Activated CD4-positive, alpha-beta memory T cell treated with anti-CD3 and anti-CD28 coated beads for 36 hours (primary cell): ENCODE data around the gene TCF4. TPM values are rescaled to one million over a fixed set of nuclear protein-coding genes. Genes with fewer than 3 reads are reported as not detected.

Source experiments
- CTCF ChIA-PET: fragments of 350-600 bp; sonication (Branson Sonifier 250); formaldehyde crosslinking; loops from one replicate; lab custom pipeline; 2021; ENCODE audit warnings: antibody characterized with exemption, inconsistent platforms; lab: Charles Lee
- POLR2A ChIA-PET: fragments of 350-600 bp; sonication (Branson Sonifier 250); formaldehyde crosslinking; loops from one replicate; lab custom pipeline; 2021; ENCODE audit warnings: antibody characterized with exemption; lab: Charles Lee
- DNase-seq: peaks from one replicate; pipeline ENCODE4 v3.0.0-alpha.2; 2020
- H3K27ac Mint-ChIP-seq: one replicate; pipeline ENCODE4 v1.8.0; 2021; ENCODE audit warnings: mixed read lengths
- H3K27me3 Mint-ChIP-seq: one replicate; pipeline ENCODE4 v1.8.0; 2021; ENCODE audit warnings: mixed read lengths
- H3K36me3 Mint-ChIP-seq: one replicate; pipeline ENCODE4 v1.8.0; 2021; ENCODE audit warnings: mixed read lengths
- H3K4me1 Mint-ChIP-seq: one replicate; pipeline ENCODE4 v1.8.0; 2021; ENCODE audit warnings: low read depth, mixed read lengths
- H3K4me3 Mint-ChIP-seq: one replicate; pipeline ENCODE4 v1.8.0; 2021; ENCODE audit warnings: mild to moderate bottlenecking, mixed read lengths
- H3K9me3 Mint-ChIP-seq: one replicate; pipeline ENCODE4 v1.8.0; 2021; ENCODE audit warnings: mixed read lengths
- intact Hi-C: fragments of 100-400 bp; cut with micrococcal nuclease; formaldehyde crosslinking; loops from one replicate; pipeline ENCODE4 v1.15.1; 2023
- total RNA-seq, 2 experiments: library from RNA; stranded (reverse); gene quantifications; one replicate each; pipeline ENCODE4 v1.2.3, GENCODE V29; 2021

Gene TCF4
- total RNA-seq, 2 experiments from 2014 or later = not detected

DNA sequence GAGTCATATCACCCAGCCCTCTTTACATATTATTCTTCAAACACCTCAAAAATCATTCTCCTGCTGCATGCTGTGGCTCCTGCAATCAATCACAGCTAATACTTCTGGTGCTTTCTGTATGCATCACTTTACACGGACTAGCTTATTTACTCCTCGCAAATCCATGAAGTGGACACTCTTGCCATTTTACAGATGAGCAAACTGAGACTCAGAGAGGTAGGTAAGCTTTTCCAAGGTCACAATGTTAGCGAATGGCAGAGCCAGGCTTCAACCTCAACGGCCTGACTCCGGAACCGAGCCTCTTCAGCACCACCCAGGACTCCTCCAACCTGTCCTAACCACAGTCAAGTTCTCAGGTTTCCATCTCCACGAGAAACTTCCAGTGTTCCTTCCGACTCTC lies 36.8 kb downstream of the TCF4 start:
- Mint-ChIP-seq H3K27me3 (no peaks in the 10 kb centered on the region), H3K9me3 (no peaks in the 10 kb centered on the region), H3K4me3 (no peak overlapping the region), H3K36me3 (no peaks in the 10 kb centered on the region), H3K27ac (no peak overlapping the region), H3K4me1 (no peaks in the 10 kb centered on the region)
- intact Hi-C loops = no loop called here
- CTCF ChIA-PET = interaction anchor here (0.6 kb wide), 1 partner anchor 292 kb away, joined by 5 read pairs; no protein-coding TSS in a partner anchor
- DNase-seq = no peak
- POLR2A ChIA-PET = interaction anchor here (0.5 kb wide), 1 partner anchor 971 kb away, joined by 5 read pairs; no protein-coding TSS in a partner anchor

DNA sequence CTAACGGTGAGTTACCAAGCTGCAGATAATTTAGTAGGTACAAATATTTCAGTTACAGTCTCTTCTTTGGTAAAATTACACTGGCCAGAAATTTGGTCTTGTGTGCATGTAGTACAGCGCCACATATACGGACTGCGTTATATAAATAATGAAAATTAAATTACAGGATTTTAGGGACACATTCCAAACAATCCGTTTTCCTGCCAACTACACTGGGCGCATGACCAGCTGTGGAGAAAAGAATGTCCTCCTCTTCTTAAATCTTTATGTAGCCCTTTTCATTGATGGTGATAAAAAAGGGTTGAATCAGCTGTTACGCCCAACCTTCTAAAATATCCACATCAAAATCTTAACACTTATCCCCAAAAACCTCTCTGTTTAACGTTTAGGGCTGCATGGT lies 37.5 kb downstream of the TCF4 start:
- Mint-ChIP-seq H3K9me3 (no peaks in the 10 kb centered on the region), H3K27me3 (no peaks in the 10 kb centered on the region), H3K27ac (no peak overlapping the region), H3K36me3 (no peaks in the 10 kb centered on the region), H3K4me1 (no peaks in the 10 kb centered on the region), H3K4me3 (no peak overlapping the region)
- POLR2A ChIA-PET = no interaction called here
- no peak for DNase-seq
- intact Hi-C loops = no loop called here
- CTCF ChIA-PET = no interaction called here

DNA sequence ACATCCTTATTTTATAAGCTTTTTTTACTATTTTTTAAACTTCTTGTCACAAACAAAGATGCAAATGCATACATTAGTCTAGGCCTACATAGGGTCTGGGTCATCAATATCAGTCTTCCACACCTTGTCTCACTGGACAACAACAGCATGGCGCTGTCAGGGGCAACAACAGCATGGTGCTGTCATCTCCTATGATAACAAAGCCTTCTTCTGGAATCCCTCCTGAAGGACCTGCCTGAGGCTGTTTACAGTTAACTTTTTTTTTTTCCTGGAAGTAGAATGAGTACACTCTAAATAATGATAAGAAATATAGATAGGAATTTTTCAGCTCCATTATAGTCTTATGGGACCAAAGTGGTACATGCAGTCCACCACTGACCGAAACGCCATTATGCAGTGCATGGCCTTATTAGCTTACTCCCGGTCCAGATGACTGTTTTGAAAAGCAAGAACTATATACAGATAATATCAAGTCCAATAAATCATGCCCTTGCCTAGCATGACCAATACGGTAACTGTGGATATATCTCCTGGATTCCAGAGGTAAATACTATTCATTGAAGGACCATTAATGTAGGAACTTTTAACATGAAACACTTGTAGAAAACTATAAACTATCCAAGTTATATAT lies 38.4 kb downstream of the TCF4 start:
- H3K36me3 Mint-ChIP-seq = no peaks in the 10 kb centered on the region
- no peak overlapping the region for H3K4me3 Mint-ChIP-seq
- intact Hi-C loops = no loop called here
- CTCF ChIA-PET = no interaction called here
- H3K4me1 Mint-ChIP-seq = no peaks in the 10 kb centered on the region
- no peaks in the 10 kb centered on the region for H3K27me3 Mint-ChIP-seq
- POLR2A ChIA-PET = no interaction called here
- DNase-seq = no peak
- no peak overlapping the region for H3K27ac Mint-ChIP-seq
- H3K9me3 Mint-ChIP-seq = no peaks in the 10 kb centered on the region

DNA sequence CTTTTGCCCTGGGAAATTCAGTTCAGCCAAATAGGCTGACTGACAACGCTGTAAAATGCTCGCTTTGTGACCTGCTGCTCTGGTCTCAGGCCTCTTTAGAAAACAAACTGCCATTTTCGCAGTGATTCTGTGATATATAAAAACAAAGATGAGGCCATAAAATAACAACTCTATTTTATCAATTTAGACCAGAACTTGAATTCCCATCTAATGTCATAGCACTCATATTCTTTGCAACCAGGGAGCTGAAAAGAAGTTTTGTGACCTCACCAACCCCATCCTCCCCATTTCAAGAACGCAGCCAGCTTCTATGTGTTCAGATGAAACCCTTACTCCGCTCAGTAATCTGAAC lies 40.3 kb downstream of the TCF4 start:
- H3K27me3 Mint-ChIP-seq = no peaks in the 10 kb centered on the region
- H3K36me3 Mint-ChIP-seq = no peaks in the 10 kb centered on the region
- intact Hi-C loops = no loop called here
- H3K9me3 Mint-ChIP-seq = no peaks in the 10 kb centered on the region
- H3K27ac Mint-ChIP-seq = no peak overlapping the region
- no peak overlapping the region for H3K4me3 Mint-ChIP-seq
- POLR2A ChIA-PET = no interaction called here
- H3K4me1 Mint-ChIP-seq = no peaks in the 10 kb centered on the region
- CTCF ChIA-PET = no interaction called here
- DNase-seq = no peak

DNA sequence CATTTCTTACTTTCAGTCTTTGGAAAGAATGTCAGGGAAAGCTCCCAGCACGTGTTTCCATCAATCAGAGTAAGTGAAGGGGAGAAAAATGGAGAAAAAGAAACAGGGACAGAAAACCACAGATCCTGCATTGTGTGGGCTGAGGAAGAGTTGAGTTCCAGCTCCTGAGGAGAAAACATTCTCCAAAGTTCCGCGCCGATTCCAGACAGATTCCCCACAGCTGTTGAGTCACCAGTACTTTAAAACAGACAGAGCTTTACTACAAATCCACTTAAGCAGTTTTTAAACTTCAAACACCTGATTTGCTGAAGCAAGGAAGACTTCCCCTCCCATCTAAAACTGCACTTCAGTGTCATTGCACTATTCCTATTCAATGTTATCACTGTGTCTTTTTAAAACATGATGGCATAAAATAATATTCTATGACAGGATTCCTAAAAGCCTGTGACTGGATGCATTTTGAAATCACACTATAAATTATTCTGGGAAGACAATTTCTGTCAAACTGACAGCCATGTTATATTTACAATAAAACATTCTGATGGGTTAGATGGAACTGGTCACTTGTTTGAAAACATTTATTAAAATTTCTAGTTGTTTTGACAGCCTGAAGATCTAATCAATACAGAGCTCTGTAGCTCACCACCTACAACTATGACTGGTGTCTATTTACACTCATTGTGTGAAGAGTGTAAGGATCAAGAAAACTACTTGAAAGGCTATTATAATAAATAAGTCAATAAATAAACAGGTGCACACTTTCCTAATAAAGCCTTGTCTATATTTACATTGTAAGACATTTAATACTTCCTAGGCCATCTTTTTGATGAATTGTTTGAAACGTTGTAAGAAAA lies 40.9 kb downstream of the TCF4 start:
- no peaks in the 10 kb centered on the region for H3K36me3 Mint-ChIP-seq
- POLR2A ChIA-PET = no interaction called here

DNA sequence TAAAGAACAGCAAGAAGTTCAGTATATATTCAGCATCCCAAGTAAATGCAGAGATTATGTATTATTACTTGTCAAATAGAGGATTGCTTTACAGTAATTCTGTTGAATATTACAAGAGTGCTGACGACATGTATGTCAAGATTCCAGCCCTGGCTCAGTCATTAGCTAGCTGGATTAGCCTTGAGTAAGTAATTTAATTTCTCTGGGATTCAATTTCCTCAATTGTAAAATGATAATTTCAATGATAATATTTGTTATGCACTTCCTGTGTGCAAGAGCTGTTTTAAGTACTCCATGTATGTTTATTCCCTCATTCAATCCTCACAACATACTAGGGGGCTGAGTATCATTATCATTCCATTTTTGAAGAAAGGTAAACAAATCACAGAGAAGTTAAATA lies 44.0 kb downstream of the TCF4 start:
- Mint-ChIP-seq H3K4me1 (no peaks in the 10 kb centered on the region), H3K9me3 (no peaks in the 10 kb centered on the region), H3K27me3 (no peaks in the 10 kb centered on the region), H3K36me3 (no peaks in the 10 kb centered on the region), H3K4me3 (no peak overlapping the region), H3K27ac (no peak overlapping the region)
- CTCF ChIA-PET = no interaction called here
- DNase-seq = no peak
- intact Hi-C loops = no loop called here
- POLR2A ChIA-PET = no interaction called here

More for the DNA sequence above, 40.9 kb downstream of the TCF4 start:
- Mint-ChIP-seq H3K27ac (no peak overlapping the region), H3K27me3 (no peaks in the 10 kb centered on the region), H3K9me3 (no peaks in the 10 kb centered on the region), H3K4me1 (no peaks in the 10 kb centered on the region), H3K4me3 (no peak overlapping the region)
- CTCF ChIA-PET = no interaction called here
- intact Hi-C loops = no loop called here
- no peak for DNase-seq

DNA sequence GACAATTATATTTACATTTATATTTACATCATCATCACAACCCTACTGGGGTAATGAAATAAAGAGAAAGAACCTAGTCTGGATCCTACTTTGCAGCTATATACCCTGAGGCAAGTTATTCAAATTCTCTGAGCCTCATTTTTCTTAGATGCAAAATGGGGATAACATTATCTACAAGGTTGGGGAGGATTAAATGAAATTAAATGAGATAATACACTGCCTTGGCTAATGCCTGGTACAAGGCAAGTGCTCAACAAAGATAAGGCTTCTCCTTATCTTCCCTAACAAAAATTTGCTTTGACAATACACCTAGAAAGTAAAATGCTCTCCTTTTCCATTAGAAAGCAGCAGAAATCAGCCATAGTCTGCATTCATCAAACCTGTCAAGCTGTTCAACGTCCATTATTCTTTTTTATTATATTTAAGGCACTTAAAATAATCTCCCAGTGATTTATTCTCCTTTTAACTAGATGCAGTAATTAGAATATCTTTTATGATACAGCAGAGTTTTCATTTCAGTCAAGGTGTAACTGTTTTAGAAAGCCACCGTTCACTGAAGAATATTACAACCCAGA lies 44.8 kb downstream of the TCF4 start:
- CTCF ChIA-PET = no interaction called here
- no peaks in the 10 kb centered on the region for H3K27me3 Mint-ChIP-seq
- no peaks in the 10 kb centered on the region for H3K4me1 Mint-ChIP-seq
- H3K27ac Mint-ChIP-seq = no peak overlapping the region
- no peaks in the 10 kb centered on the region for H3K9me3 Mint-ChIP-seq
- no peaks in the 10 kb centered on the region for H3K36me3 Mint-ChIP-seq
- intact Hi-C loops = no loop called here
- DNase-seq = no peak
- H3K4me3 Mint-ChIP-seq = no peak overlapping the region
- POLR2A ChIA-PET = no interaction called here

DNA sequence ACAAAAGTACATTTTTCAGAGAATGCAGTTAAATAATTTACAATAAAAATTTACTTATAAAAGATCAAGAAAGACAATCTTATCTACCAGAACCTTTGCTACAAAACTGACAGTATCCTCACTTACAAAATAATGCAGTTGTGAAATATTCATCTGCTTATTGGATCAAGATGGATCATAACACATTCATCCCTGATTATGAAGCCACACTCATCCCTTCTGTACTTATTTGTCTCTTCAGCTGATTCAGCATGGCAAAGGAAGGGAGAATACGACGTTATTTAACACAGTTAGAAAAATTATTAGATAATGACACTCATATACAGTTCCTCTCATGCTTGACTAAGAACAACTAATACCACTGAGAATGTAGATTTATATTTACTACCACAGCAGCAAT lies 46.4 kb downstream of the TCF4 start:
- H3K9me3 Mint-ChIP-seq = no peaks in the 10 kb centered on the region
- ChIA-PET CTCF (no interaction called here), POLR2A (no interaction called here)
- intact Hi-C loops = no loop called here
- H3K36me3 Mint-ChIP-seq = no peaks in the 10 kb centered on the region
- no peak overlapping the region for H3K4me3 Mint-ChIP-seq
- no peaks in the 10 kb centered on the region for H3K27me3 Mint-ChIP-seq
- no peak for DNase-seq
- no peak overlapping the region for H3K27ac Mint-ChIP-seq
- no peaks in the 10 kb centered on the region for H3K4me1 Mint-ChIP-seq

DNA sequence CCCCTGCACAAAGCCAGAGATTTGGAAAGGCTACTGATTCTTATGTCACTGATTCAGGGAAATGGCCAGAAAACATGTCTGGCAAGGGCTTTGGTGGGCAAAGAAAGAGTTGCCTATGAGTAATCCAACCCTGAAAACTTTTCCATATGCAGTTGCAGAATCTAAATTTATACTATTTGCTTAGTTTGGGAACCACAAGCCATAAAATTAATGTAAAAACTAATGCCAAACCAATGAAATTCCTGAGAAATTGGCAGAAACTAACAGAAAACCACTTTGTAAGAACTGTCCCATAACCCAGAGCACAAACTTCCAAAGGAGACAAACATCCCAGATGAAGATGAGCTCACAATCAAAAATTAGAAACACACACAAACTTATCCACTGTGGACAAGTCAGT lies 48.8 kb downstream of the TCF4 start:
- no peaks in the 10 kb centered on the region for H3K9me3 Mint-ChIP-seq
- no peak overlapping the region for H3K27ac Mint-ChIP-seq
- POLR2A ChIA-PET = no interaction called here
- no peaks in the 10 kb centered on the region for H3K4me1 Mint-ChIP-seq
- H3K27me3 Mint-ChIP-seq = no peaks in the 10 kb centered on the region
- H3K4me3 Mint-ChIP-seq = no peak overlapping the region
- DNase-seq = no peak
- no peaks in the 10 kb centered on the region for H3K36me3 Mint-ChIP-seq
- intact Hi-C loops = no loop called here
- CTCF ChIA-PET = no interaction called here

DNA sequence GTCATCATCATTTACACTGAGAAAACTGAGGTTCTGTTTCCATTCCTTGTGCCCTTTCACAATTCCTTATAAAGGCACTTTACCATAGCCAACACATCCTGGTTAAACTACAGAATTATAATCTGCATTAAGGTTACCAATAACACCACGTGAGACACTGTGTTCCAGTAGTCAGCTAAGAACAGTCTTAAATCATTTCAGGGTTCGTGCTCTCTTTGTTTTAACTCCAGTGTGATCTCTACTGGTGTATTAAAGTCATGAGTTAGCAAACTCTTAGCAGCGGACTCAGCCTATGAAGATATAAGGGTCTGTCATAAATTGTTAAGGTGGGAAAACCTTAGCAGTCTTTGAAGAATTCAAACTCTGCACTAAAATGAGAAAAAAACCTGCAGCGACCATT lies 53.0 kb downstream of the TCF4 start:
- no peaks in the 10 kb centered on the region for H3K9me3 Mint-ChIP-seq
- H3K36me3 Mint-ChIP-seq = no peaks in the 10 kb centered on the region
- DNase-seq = no peak
- ChIA-PET CTCF (no interaction called here), POLR2A (no interaction called here)
- intact Hi-C loops = no loop called here
- no peaks in the 10 kb centered on the region for H3K27me3 Mint-ChIP-seq
- no peaks in the 10 kb centered on the region for H3K4me1 Mint-ChIP-seq
- no peak overlapping the region for H3K27ac Mint-ChIP-seq
- no peak overlapping the region for H3K4me3 Mint-ChIP-seq

DNA sequence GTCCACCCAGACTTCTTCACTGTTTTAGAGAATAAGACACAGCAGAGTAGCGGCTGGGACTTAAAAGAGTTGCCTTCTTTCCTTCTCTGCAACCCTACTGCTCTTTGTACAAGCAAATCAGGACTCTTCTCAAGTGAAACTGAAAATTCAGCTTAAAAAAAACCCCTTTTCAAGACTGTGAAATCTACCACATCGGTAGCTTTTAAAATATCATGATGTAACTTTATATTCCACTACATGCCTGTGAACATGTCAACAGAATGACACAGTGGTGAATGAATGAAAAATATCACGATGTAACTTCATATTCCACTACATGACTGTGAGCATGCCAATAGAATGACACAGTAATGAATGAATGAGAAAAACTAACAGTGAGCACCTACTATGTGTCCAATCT lies 53.4 kb downstream of the TCF4 start:
- Mint-ChIP-seq H3K4me3 (no peak overlapping the region), H3K36me3 (no peaks in the 10 kb centered on the region), H3K9me3 (no peaks in the 10 kb centered on the region), H3K27me3 (no peaks in the 10 kb centered on the region), H3K4me1 (no peaks in the 10 kb centered on the region), H3K27ac (no peak overlapping the region)
- CTCF ChIA-PET = no interaction called here
- no peak for DNase-seq
- POLR2A ChIA-PET = no interaction called here
- intact Hi-C loops = no loop called here

DNA sequence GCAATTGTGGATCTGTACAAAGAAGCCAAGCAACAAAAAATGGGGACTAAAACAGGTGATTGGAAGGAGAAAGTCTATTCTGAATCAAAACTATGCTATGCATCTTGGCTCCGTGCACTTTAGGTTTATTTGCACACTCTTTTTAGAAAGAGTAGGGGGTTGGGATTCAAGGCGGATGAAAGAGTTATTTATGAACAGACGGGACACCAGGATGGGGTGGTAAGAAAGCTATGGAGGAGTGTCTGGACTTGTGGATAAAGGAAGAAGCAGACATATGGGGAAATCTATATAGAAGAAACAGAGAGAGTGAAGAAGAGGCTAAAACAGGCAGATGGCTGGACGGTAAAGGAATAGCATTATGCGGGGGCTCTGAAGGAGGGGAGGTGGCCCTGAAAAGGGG lies 57.8 kb downstream of the TCF4 start:
- CTCF ChIA-PET = interaction anchor here (0.7 kb wide), 1 partner anchor 233 kb away, joined by 3 read pairs; no protein-coding TSS in a partner anchor
- Mint-ChIP-seq H3K36me3 (no peaks in the 10 kb centered on the region), H3K9me3 (no peaks in the 10 kb centered on the region), H3K4me1 (no peaks in the 10 kb centered on the region), H3K27ac (no peak overlapping the region), H3K27me3 (no peaks in the 10 kb centered on the region), H3K4me3 (no peak overlapping the region)
- POLR2A ChIA-PET = no interaction called here
- intact Hi-C loops = no loop called here
- DNase-seq = no peak
